Ecto neural progenitor cell (in vitro differentiated cells): ENCODE results near the gene LCK.

Experiments
- DNase-seq: peaks from one replicate; pipeline ENCODE4 v3.0.0-alpha.2; 2018; ENCODE audit warnings: low spot score

Gene LCK

DNA sequence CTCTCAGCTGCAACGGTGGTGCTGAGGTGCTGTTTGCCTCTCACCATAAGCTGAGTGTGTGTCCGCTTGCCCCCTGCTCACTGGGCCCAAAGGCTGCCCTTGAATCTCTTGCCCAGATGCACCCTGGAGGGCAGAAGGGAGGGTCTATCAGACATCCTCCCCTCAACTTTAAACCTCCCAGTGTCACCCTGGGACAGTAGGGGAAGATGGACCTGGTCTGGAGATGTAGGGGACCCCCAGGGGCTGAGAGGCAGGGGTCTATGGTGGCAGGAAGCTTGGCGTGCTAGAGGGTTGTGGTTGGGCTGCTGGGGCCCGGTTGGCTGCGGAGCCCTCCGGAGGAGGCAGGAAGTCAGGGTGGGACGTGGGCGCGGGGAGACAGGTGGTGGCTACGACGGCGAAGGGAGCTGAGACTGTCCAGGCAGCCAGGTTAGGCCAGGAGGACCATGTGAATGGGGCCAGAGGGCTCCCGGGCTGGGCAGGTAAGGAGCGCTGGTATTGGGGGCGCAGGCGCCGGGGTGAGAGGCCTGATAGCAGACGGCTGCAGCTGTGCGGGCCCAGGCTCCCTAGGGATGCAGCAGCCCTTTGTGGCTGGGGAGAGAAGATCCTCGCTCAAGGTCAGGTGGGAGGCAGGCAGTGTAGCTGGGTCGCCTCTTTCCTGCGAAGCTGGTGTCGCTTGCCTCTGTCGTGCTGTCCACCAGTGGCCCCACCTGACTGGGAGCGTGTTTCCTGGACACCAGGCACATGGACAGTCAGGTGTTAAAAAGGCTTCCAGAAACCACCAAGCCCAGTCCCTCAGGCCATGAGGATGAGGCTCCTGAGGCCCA is at the start of gene LCK:
Gene LCK, plus strand, starts transcription at position 373 of the 824 bp plus-strand sequence. CDS start 23,065 bp downstream, outside the sequence.
- no peak for DNase-seq

DNA sequence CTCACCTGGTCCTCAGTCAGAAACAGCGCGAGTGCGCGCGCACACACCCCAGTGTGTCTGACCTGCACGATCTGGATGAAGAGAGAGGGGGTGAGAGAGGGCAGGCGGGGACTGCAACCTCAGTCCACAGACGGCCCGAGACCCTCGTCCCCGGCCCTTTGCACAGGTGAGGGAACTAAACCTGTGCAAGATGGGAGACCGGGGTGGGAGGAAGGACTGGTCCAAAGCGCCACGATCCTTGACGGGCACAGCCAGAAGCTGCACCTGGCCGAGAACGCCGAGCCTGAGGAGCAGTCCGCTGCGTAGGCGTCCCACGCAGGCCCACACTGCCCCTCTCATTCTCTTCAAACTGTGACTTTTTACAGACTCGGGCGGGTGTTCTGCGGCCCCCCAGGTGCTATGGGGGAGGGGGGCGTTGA is 46.1 kb upstream of the LCK start:
- no peak for DNase-seq

DNA sequence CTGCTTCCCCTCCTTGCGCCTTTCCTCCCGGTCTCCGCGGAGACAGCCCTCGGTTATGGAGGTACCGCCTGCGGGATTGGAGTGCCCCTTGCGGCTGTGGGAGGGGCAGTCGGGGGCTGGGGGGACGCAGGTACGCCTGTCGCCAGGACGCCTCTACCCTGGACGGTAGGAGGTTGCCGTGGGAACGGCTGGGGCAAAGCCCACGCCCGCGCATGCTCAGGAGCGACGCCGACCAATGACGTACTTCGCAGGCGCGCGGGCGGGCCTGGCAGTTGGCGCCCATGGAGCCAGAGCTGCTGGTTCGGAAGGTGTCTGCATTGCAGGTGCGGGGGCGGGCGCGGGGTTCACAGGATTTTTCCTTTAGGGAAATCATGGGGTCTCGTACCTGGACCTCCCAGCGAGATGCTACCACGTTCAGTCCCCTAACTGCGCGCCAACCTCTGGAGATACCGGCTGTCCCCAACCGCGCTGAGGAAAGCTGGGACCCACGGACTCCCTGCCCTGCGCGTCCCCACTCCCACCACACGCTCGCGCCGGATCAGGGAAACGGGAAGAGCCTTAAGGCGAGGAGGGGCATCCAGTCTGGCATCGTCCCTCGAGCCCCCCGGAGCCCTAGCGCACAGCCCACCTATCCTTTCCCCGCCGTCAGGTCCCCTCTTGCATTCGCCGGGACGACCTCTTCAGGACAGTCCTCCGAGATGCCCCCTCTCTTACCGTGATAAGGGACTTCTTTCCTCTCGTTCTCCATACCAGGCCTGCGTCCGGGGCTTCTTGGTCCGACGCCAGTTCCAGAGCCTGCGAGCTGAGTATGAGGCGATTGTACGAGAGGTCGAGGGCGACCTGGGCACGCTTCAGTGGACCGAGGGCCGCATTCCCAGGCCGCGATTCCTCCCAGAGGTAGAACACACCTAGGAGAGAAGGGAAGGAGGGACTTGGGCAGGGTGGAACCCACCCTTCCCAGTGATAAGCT is 45.4 kb upstream of the LCK start, which contains the start of gene IQCC:
Gene IQCC, plus strand, starts transcription at position 271 of the 970 bp plus-strand sequence. Its CDS starts 11 bp downstream, at position 282.
- DNase-seq: peak; percentile 90

DNA sequence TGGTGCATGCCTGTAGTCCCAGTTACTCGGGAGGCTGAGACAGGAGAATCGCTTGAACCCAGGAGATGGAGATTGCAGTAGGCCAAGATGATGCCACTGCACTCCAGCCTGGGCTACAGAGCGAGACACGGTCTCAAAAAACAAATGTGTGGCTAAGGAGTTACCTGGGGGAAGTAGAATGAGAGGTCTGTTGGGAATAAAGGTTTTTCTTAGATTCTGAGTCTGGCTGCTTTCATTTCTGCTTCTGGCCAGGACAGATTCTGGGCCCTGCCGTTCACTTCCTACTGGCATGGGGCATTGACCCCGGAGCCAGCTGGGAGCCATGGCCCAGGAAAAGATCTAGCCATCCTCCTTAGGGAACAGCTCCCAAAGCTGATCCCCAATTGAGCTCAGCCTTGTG is 42.6 kb upstream of the LCK start:
- no peak for DNase-seq

DNA sequence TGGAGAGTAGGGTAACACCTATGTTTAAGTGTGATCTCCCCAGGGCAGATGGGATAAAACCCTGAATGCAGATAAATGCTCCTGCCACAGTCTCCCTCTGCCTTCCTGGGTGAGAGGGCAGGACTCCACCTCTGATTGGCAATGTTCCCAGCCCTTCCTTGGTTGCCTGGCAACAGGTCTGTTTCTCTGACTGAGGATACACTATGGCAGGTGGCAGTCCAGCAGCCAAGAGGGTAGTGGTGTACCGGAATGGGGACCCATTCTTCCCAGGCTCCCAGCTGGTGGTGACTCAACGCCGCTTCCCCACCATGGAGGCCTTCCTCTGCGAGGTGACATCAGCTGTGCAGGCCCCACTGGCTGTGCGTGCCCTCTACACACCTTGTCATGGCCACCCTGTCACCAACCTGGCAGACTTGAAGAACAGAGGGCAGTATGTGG is 42.2 kb upstream of the LCK start, which contains the start of gene DCDC2B:
Gene DCDC2B, plus strand, starts transcription at position 199 of the 438 bp plus-strand sequence. Its CDS starts 5 bp downstream, at position 204.
- no peak for DNase-seq

DNA sequence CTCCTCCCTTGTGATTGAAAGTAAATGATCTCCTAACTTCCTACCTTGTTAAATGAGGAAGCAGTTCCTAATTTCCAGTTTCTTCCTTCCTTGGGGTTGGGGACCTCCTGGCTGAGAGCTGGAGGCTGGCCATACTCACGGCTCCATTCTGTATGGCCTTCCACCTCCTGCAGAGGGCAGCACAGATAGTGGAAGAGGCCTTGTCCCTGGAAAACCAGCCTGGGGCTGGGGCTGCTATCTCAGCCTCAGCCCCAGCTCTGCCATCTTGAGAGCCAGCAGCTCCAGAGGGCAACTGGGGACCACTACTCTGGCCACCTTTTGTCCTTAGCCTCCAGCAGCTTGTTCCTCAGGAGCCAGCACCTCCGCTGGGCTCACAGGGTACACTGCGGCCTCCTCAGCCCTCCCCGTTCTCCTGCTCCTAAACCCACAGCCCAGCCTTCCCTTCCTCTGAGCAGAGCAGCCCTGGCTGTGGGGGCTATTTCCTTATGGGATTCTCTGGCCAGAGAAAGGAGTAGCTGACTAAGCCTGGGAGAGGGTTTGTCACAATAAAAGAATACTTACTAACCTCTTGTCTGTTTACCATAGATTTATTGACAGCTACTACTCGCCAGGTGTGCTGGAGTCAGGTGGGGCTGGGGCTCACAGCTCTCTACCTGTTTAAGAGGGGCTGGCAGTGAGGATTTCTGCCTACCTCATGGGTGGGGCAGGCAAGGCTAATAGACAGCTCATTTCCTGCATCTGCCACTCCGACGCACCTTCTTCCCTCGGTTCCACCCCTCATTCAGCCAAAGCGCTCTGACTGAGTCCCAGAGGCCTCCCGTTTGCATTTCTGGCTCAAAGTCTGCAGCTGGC is 35.2 kb upstream of the LCK start:
- DNase-seq: peak; percentile 70

DNA sequence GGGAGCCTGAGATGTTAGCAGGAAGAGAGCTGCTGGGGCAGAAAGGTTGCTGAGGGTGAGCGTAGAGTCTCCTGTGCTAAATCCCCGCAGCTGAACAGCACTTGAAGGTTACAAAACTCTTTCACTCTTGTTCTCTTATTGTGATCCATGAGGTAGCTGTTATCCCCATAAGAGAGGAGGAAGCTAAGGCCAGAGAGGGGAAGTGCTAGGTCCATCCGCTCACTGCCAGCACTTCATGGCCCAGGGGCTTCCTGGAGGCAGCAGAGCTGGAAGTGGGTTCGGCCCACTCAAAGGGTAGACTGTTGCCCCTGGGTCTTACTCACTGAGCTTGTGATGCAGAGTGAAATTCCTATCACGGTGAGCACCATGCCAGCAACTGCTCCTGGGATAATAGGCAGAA is 34.5 kb upstream of the LCK start:
- DNase-seq: no peak

DNA sequence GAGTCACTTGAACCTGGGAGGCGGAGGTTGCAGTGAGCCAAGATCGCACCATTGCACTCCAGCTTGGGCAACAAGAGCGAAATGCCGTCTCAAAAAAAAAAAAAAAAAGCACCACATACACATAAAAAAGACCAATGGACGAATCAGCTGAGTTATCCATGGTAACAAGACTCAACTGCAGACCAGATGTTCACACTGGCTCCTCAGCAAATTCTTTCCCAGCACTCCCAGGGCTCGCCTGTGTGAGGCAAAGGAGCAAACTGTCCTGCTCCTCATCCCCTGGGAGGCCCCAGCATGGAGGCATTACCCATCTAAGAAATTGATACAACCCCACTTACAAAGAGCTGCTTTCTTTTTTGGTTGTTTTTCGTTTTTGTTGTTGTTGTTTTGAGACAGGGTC is 32.0 kb upstream of the LCK start:
- no peak for DNase-seq

DNA sequence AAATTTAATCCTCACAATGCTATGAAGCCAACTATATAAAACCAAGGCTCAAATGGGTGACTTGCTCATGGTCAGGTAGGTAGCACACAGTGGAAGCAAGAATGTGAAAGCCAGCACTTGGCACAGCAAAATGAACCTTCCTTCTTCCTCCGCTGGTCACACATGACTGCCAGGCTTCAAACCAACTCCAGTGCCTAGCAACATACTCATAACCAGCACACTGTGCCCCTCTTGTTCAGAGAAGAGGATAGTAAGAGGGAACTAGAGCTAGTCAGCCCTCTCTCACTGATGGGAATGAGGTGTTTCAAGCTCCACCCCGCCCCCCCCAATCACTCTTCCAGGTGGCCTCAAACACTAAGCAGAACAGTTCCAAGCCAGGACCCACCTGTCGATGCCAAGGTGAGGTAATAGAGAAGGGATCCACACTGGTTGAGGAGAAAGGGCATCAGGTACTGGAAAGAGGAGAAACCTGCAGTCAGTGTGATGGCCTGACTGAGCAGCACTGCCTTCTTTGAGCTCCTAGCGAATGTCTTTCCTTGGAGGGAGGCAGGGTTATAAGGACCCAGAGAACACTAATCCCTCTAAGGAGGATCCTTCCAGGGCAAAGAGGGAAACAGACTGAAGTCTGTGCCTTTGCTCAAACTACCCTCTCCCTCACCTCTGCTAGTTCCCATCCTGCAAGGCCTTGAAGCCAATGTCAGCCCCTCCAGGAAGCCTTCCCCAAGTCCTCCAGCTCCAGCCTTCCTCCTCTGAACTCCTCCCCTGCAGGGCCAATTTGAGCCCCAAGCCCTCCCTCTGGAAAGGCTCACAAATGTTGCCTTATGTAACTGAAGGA is 30.1 kb upstream of the LCK start:
- DNase-seq: no peak

DNA sequence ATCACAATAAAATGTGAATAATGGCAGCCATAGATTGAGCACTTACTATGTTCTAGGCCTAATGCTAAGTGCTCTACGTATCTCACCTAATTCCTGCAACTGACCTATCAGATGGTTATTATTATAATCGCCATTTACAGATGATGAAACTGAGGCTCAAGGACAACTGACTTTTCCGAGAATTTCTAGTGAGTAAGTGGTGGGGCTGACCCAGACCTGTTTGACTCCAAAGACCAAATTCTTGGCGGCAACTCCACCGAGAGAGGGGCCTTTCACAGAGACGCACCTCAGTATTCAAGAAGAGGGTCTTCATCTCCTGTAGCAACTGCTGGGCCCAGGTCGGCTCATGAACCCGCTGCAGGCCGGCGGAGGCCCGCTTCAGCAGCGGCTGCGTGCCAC is 29.5 kb upstream of the LCK start:
- DNase-seq: no peak

DNA sequence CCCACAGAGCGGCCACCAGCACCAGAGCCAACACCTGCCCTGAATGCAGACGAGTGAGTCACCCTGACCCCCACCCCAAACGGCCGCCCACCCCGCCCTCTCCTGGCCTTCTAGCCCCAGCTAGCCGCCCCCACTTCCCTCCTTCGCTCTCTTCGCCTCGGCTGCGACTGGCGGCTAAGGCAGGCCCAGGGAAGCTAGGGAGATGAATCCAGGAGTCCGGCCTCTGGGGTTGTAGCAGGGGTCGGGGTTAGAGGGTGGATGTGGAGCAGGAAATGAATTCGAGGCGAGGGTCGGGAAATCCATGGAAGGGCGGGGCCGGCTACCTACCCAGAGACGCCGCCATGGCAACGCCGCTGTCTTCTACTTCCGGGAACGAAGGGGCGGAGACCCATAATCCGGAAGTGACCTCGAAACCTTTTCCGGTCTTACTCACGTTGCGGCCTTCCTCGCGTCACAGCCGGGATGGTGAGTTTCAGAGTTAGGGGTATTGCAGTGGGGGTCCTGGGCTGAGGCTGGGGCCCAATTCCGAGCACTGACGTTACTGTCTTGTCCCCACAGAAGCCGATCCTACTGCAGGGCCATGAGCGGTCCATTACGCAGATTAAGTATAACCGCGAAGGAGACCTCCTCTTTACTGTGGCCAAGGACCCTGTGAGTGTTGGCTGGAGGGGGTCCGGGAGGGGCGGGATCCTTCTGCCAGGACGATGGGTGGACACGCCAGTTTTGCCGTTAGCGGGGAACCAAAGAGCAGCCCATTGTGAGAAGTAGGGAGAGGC is 28.9 kb upstream of the LCK start, which contains the start of the genes EIF3I and TMEM234:
Gene EIF3I, plus strand, starts transcription at position 428 of the 776 bp plus-strand sequence. Its CDS starts 35 bp downstream, at position 463.
Gene TMEM234, minus strand, starts transcription at position 374 of the 776 bp plus-strand sequence. Its CDS starts 31 bp downstream, at position 343.
- DNase-seq: peak; percentile 92

DNA sequence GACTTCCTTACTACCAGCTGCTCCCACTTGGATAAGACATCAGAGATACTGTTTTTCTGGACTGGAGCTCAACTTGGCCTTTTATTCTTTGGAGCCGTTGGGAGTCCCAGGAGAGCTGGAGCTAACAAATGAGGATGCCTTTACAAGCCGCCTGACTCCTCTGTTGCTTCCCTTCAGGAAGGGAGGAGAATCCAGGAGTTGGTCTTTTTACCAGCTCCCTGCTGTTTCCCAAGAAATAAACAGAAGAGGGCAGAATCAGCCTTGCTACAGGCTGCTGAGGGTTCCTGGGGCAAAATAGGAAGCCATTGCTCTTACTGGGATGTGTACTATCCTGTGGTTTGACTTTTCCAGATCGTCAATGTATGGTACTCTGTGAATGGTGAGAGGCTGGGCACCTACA is 27.4 kb upstream of the LCK start:
- DNase-seq: no peak

DNA sequence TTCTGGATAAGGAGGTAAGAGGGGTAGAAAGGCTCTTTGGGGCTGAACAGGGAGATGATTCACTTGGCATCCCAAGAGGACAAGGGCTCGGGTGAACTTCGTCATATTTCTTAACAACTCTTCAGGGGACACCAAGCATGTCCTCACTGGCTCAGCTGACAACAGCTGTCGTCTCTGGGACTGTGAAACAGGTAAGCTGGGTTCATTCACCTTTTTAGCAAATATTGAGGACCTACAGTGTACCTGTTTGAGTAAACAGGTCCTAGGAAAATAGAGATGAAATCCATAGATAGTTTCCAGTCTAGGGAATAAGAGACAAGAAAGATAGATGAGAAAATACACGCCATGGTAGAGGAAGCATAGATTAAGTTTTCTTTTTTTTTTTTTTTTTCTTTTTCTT is 26.8 kb upstream of the LCK start:
- no peak for DNase-seq

DNA sequence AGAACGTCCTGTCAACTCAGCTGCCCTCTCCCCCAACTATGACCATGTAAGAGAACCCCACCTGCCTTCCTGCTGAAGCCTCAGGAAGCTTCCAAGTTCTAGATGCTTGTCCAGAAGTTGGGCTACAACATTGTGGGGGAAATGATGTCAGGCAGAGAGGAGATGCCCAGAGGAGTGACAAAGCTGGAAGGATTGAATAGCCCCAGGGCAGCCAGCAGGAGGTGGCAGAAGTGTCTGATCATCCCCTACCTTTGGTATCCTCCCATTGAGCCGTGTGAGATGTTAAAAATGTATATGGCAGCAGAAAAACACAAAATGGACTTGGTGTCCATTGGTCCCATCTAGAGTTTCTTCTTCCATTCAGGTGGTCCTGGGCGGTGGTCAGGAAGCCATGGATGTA is 22.3 kb upstream of the LCK start:
- no peak for DNase-seq

DNA sequence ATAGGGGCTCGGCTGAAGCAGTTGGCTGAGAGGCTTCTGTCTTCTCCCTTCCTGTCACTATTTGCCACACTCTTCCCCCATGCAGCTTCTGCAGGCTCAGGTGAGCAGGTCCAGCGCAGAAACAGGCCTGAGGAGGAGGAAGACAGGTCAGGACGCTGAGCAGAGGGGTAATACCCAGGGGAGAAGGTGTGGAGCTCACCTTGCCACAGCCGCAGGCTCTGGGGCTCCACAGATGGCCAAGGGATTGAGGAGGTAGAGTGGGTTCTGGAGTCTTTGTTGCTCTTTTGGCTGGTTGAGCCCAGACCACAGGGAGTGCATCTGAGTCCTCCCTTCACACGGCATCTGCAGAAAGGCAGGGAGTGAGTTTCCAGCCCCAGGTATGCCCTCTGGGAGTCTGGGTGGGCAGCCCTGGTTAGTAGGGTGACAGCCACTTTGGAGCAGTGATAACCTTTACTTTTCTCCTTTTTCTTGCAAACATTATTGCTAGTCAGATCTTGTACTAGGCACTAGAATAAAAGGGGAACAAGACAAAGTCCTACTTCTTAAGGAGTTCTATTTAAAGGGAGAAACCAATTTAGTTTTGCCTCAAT is 19.1 kb upstream of the LCK start:
- DNase-seq: no peak

DNA sequence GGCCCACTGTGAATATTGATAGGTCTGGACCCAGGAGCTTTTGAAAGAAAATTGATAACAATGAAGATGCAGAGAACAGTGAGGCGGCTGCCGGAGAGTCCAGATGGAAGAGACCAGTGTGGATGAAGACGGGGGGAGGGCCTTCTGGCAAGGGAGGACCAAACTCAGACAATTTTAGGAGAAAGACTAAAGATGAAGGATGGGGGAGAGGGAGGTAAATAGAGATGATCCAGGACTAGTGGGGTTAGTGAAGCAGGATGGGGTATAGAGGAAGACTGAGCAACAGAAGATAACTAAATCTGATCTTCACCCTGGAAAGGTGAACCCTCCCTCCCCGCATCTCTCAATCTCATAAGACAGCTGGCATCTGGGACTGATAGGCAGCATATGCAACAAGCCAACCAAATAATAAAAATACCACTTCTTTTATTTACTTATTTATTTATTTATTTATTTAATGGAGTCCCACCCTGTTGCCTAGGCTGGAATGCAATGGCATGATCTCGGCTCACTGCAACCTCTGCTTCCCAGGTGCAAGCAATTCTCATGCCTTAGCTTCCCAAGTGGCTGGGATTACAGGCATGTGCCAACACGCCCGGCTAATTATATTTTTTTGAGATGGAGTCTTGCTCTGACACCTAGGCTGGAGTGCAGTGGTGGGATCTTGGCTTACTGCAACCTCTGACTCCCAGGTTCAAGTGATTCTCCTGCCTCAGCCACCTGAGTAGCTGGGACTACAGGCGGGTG is 18.3 kb upstream of the LCK start:
- no peak for DNase-seq

DNA sequence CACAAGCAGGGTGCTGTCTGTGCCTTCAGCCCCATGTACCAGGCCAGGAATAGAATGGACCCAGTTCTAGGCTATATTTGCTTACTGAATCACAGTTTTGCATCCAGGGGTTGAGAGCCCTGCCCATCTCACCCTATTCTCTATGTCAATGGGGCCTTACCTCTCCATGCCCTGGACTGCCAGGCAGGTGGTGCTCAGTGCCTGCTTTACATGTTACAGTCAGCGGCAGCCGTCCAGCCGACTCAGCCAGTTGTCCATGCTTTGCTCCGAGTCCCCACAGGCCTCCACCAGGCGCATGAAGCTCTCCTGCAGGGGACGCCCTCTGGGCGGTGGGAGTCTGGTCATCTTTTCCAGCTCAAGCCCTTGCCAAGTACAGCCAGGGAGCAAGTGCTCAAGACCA is 16.3 kb upstream of the LCK start:
- DNase-seq: no peak

DNA sequence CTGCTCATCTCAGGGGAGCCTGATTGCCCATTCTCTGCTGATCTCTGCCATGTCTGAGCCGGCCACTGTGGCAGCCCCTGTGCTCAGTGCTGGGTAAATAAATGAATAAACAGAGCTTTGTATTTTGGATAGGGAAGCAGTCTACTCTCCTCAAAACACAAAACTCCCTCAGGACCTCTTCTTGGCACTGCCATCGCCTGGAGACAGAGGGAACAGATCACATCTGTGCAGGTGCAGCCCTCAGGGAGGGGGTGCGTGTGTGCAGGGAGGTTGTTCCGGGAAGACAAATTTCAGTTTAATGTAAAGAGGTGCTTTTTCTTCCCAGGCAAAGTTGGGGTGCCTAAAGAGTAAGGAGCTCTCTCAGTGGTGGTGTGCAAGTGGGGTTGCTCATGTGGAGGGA is 11.7 kb upstream of the LCK start:
- no peak for DNase-seq

DNA sequence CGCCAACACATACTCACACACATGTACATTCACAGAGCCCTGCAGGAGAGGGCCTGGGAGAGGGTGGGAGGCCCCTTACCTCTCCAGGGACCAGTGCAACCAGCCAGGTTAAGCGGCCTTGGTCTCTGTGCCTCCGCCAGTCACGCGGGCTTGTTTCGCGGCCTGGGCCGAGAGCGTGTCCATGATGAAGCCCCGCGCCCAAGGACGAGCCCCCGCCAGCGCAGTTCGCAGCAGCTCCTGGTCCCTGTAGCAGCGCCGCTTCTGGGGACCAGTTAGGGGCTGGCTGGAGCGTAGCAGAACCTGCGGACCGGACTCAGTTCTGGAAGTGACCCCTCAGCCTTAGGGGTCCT is 11.3 kb upstream of the LCK start:
- DNase-seq: no peak
